Neuronal stem cell (in vitro differentiated cells): ENCODE results near the gene GRIK4.
A peak's percentile ranks its signal among the peaks of the same experiment; 100 is the strongest.

Source experiments
- DNase-seq: peaks from one replicate; pipeline ENCODE4 v3.0.0-alpha.2; 2013; ENCODE audit warnings: low spot score
- H2AFZ ChIP-seq: one replicate; pipeline ENCODE4 v1.6.1; 2013; ENCODE audit warnings: mild to moderate bottlenecking, low read length, inconsistent platforms
- H2AK5ac ChIP-seq: 2 replicates; pipeline ENCODE4 v1.6.1; 2013; ENCODE audit warnings: low read depth, mild to moderate bottlenecking, inconsistent platforms, low read length, moderate library complexity, mixed read lengths
- H2BK120ac ChIP-seq: 2 replicates; pipeline ENCODE4 v1.6.1; 2013; ENCODE audit warnings: low read depth, mild to moderate bottlenecking, inconsistent platforms, low read length, moderate library complexity, mixed read lengths
- H2BK12ac ChIP-seq: one replicate; pipeline ENCODE4 v1.6.1; 2013; ENCODE audit warnings: low read length, inconsistent platforms
- H2BK15ac ChIP-seq: 2 replicates; pipeline ENCODE4 v1.6.1; 2013; ENCODE audit warnings: mild to moderate bottlenecking, low read length, inconsistent platforms, mixed read lengths
- H2BK5ac ChIP-seq: one replicate; pipeline ENCODE4 v1.6.1; 2013; ENCODE audit warnings: inconsistent platforms, mild to moderate bottlenecking, low read length, moderate library complexity
- H3K14ac ChIP-seq: one replicate; pipeline ENCODE4 v1.6.1; 2013; ENCODE audit warnings: low read length, inconsistent platforms
- H3K18ac ChIP-seq: 2 replicates; pipeline ENCODE4 v1.6.1; 2013; ENCODE audit warnings: low read length, inconsistent platforms
- H3K23ac ChIP-seq: 2 replicates; pipeline ENCODE4 v1.6.1; 2013; ENCODE audit warnings: low read depth, mild to moderate bottlenecking, mixed read lengths, low read length, inconsistent platforms; ENCODE audit not compliant: poor library complexity
- H3K27ac ChIP-seq: replicated peaks from 3 replicates; pipeline ENCODE4 v1.5.1; 2013; ENCODE audit warnings: low read length, inconsistent platforms
- H3K27me3 ChIP-seq, 3 experiments: 2 replicates each; pipeline ENCODE4 v1.6.1; 2013; ENCODE audit warnings: low read length in 3 of 3, mild to moderate bottlenecking in 2 of 3, inconsistent platforms in 1 of 3, low read depth in 1 of 3, mixed read lengths in 1 of 3, moderate library complexity in 1 of 3; ENCODE audit not compliant: control insufficient read depth in 3 of 3, insufficient read depth in 3 of 3
- H3K36me3 ChIP-seq, 2 donors: replicated peaks in 1 of 2; 2 replicates each; pipeline ENCODE4 v1.6.1; 2013; ENCODE audit warnings: low read length in 2 of 2; ENCODE audit not compliant: control insufficient read depth in 2 of 2, insufficient read depth in 2 of 2
- H3K4ac ChIP-seq: 2 replicates; pipeline ENCODE4 v1.6.1; 2013; ENCODE audit warnings: inconsistent platforms, mild to moderate bottlenecking, low read length, moderate library complexity
- H3K4me1 ChIP-seq, 2 donors: 1 replicate in 1 of 2; 2 replicates in 1 of 2; pipeline ENCODE4 v1.6.1; 2013; ENCODE audit warnings: low read length in 2 of 2, low read depth in 1 of 2; ENCODE audit not compliant: control insufficient read depth in 2 of 2, insufficient read depth in 1 of 2
- H3K4me2 ChIP-seq: one replicate; pipeline ENCODE4 v1.6.1; 2013; ENCODE audit warnings: mild to moderate bottlenecking, low read length, inconsistent platforms; ENCODE audit not compliant: insufficient read depth, poor library complexity, severe bottlenecking
- H3K4me3 ChIP-seq, 2 donors: 2 replicates each; pipeline ENCODE4 v1.5.1; 2013; ENCODE audit warnings: low read length in 2 of 2, mild to moderate bottlenecking in 2 of 2, inconsistent platforms in 1 of 2, moderate library complexity in 1 of 2
- H3K79me1 ChIP-seq: one replicate; pipeline ENCODE4 v1.6.1; 2013; ENCODE audit warnings: low read depth, mild to moderate bottlenecking, inconsistent platforms, low read length, moderate library complexity
- H3K9ac ChIP-seq: one replicate; pipeline ENCODE4 v1.6.1; 2013; ENCODE audit warnings: mild to moderate bottlenecking, low read depth, low read length, inconsistent platforms; ENCODE audit not compliant: poor library complexity
- H3K9me3 ChIP-seq, 2 donors: replicated peaks in 1 of 2; 2 replicates each; pipeline versions ENCODE3 to v1.6.1; 2013; ENCODE audit warnings: low read length in 2 of 2, mild to moderate bottlenecking in 2 of 2, inconsistent platforms in 1 of 2, low read depth in 1 of 2, mixed read lengths in 1 of 2, moderate library complexity in 1 of 2; ENCODE audit not compliant: control insufficient read depth in 2 of 2, insufficient read depth in 1 of 2
- H4K8ac ChIP-seq: one replicate; pipeline ENCODE4 v1.6.1; 2013; ENCODE audit warnings: low read depth, mild to moderate bottlenecking, inconsistent platforms, low read length, moderate library complexity
- H4K91ac ChIP-seq: one replicate; pipeline ENCODE4 v1.6.1; 2013; ENCODE audit warnings: low read length, low read depth, mild to moderate bottlenecking, inconsistent platforms; ENCODE audit not compliant: poor library complexity
- WGBS, 2 donors: extraction: QIAGEN DNeasy Blood & Tissue Kit; methylation state at CpG; one replicate each; pipeline ENCODE4 v1.1.7; 2013; ENCODE audit warnings: missing lambda C conversion rate in 2 of 2, mixed read lengths in 1 of 2; ENCODE audit not compliant: insufficient read length in 2 of 2, insufficient replicate concordance in 1 of 2; ENCODE audit errors: extremely low coverage in 2 of 2; 5-methylcytosine and 5-hydroxymethylcytosine counted together

The GRIK4 gene

DNA sequence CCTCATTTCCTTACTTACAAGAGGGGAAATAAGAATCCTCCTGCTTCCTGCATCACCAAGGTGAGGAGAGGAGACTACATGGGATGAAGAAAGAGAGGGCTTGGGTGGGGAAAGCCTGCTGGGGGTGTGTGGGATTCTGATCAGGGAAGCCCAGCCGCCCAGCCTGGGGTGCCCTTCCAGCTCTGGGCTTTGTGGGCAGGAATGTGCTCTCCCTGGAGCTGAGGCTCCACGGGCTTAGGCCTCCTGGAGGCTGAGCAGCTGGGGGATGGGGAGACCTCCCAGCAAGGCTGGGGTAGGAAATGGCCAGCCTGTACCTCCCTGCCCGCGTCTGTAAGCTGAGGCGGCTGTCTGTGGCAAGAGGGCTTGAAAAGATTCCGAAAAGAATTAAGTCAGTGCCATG, 206.1 kb downstream of the GRIK4 start:
- WGBS, 2 donors: no CpG with 5 or more reads among the region's 6 CpGs
- Histone ChIP-seq H3K9me3 (no peaks in the 10 kb centered on the region), H4K8ac (no peak overlapping the region)

DNA sequence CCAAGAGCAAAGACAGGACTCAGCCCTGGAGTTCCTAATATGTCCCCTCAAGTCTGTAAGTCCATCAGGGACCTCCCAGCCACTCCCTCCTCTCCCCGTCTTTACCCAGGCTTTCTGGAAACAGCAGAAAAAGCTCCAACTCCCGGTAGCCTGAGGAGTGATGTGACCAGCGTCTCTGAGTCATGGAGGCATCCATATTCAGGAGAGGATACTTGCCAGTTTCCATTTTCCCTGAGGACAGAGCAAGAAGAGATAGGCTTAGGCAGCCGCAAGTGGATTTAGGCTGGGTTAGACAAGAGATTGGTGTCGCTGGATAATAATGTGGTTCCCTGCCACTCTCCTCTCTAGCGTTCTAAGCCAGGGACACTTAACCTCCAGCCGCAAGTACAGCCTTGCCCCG, 206.6 kb downstream of the GRIK4 start:
- no peak overlapping the region for H4K91ac ChIP-seq
- H3K36me3 ChIP-seq: no peaks in the 10 kb centered on the region
- H3K4me1 ChIP-seq: peaks cover 4 to 20% of the 10 kb centered on the region in 2 donors
- H3K4ac ChIP-seq: no peak overlapping the region
- no peak overlapping the region for H2BK15ac ChIP-seq
- no peak overlapping the region for H3K9ac ChIP-seq
- no peak overlapping the region for H4K8ac ChIP-seq
- peak overlapping the region; percentile 51 for H3K18ac ChIP-seq
- no peak overlapping the region for H2BK120ac ChIP-seq
- no peak overlapping the region for H2AK5ac ChIP-seq
- H2BK5ac ChIP-seq: no peak overlapping the region
- H2BK12ac ChIP-seq: no peak overlapping the region
- DNase-seq: no peak
- no peak overlapping the region for H3K4me3 ChIP-seq
- WGBS, 2 donors: no CpG with 5 or more reads among the region's 8 CpGs
- no peak overlapping the region for H3K14ac ChIP-seq
- H3K27me3 ChIP-seq: no peaks in the 10 kb centered on the region
- no peaks in the 10 kb centered on the region for H3K9me3 ChIP-seq
- peak overlapping the region; percentile 32 for H3K23ac ChIP-seq
- H2AFZ ChIP-seq: no peak overlapping the region
- no peaks in the 10 kb centered on the region for H3K79me1 ChIP-seq
- no peak overlapping the region for H3K27ac ChIP-seq
- H3K4me2 ChIP-seq: no peak overlapping the region

More for the DNA sequence above, 206.1 kb downstream of the GRIK4 start:
- peaks cover 3 to 26% of the 10 kb centered on the region in 2 donors for H3K4me1 ChIP-seq
- H3K27me3 ChIP-seq: no peaks in the 10 kb centered on the region
- H3K9ac ChIP-seq: no peak overlapping the region
- no peak overlapping the region for H3K18ac ChIP-seq
- no peak overlapping the region for H2AFZ ChIP-seq
- H3K79me1 ChIP-seq: no peaks in the 10 kb centered on the region
- H2BK15ac ChIP-seq: no peak overlapping the region
- no peak overlapping the region for H3K23ac ChIP-seq
- no peak overlapping the region for H3K4me2 ChIP-seq
- no peak overlapping the region for H2BK120ac ChIP-seq
- no peak overlapping the region for H4K91ac ChIP-seq
- DNase-seq: no peak
- H3K36me3 ChIP-seq: no peaks in the 10 kb centered on the region
- H2BK5ac ChIP-seq: no peak overlapping the region
- no peak overlapping the region for H3K4ac ChIP-seq
- H2BK12ac ChIP-seq: no peak overlapping the region
- no peak overlapping the region for H3K27ac ChIP-seq
- H2AK5ac ChIP-seq: no peak overlapping the region
- H3K14ac ChIP-seq: no peak overlapping the region
- H3K4me3 ChIP-seq: no peak overlapping the region

DNA sequence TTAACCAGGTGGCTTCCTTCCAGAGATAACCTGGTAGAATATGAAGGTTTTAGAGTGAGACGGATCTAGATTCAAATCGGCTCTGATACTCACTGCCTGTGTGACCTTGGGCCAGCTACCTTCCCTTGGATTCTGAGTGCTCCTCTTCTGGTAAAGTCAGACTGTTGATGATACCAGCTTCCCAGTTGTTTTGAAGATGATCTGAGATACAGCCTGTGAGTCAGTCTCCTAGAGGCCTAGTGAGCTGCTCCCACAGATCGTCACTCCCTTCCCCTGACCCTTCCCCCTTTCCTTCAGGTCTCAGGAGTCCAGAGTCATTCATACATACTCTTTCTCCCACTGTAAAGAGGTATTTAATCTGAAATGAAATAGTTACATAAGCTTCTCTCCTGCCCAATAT, 207.8 kb downstream of the GRIK4 start:
- no peak overlapping the region for H3K27ac ChIP-seq
- no peak overlapping the region for H2AFZ ChIP-seq
- H3K27me3 ChIP-seq: no peaks in the 10 kb centered on the region
- no CpG with 5 or more reads among the region's 3 CpGs for WGBS, 2 donors
- H4K8ac ChIP-seq: no peak overlapping the region
- H2BK120ac ChIP-seq: no peak overlapping the region
- H4K91ac ChIP-seq: no peak overlapping the region
- H2AK5ac ChIP-seq: no peak overlapping the region
- H2BK12ac ChIP-seq: no peak overlapping the region
- no peak overlapping the region for H2BK5ac ChIP-seq
- DNase-seq: no peak
- no peak overlapping the region for H3K4me3 ChIP-seq
- H3K4ac ChIP-seq: no peak overlapping the region
- no peak overlapping the region for H3K18ac ChIP-seq
- H3K14ac ChIP-seq: no peak overlapping the region
- no peak overlapping the region for H3K4me2 ChIP-seq
- no peak overlapping the region for H2BK15ac ChIP-seq
- no peaks in the 10 kb centered on the region for H3K79me1 ChIP-seq
- H3K36me3 ChIP-seq: no peaks in the 10 kb centered on the region
- H3K9me3 ChIP-seq: no peaks in the 10 kb centered on the region
- peaks cover 6 to 8% of the 10 kb centered on the region in 2 donors for H3K4me1 ChIP-seq
- no peak overlapping the region for H3K23ac ChIP-seq
- H3K9ac ChIP-seq: no peak overlapping the region

DNA sequence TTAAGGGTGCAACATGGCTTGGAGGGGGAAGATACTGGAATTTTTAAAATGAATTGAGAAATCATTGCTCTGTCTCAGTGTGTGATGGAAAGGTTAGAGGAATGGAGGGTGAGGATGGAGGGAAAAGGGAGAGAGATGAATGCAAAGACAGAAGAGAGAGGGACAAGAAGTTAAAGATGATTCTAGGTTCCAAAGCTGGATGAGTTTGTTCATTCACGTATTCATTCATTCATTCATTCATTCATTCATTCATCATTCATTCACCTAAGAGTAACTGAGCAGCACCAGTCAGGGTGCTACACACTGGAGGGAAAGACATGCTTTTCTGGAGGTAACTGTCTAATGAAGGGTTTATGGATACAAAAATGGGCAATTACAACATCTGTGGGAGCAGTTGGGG, 209.2 kb downstream of the GRIK4 start:
- Histone ChIP-seq H3K79me1 (no peaks in the 10 kb centered on the region), H3K27me3 (no peaks in the 10 kb centered on the region), H3K27ac (no peak overlapping the region), H3K36me3 (no peaks in the 10 kb centered on the region), H3K4ac (no peak overlapping the region), H2BK12ac (no peak overlapping the region), H3K9me3 (peaks cover 0 to 2% of the 10 kb centered on the region in 2 donors), H3K14ac (no peak overlapping the region), H3K4me1 (peaks cover 5 to 6% of the 10 kb centered on the region in 2 donors), H3K18ac (no peak overlapping the region), H2BK15ac (no peak overlapping the region), H3K4me3 (no peak overlapping the region), H3K23ac (no peak overlapping the region), H4K91ac (no peak overlapping the region), H3K4me2 (no peak overlapping the region), H2BK120ac (no peak overlapping the region), H2BK5ac (no peak overlapping the region), H2AK5ac (no peak overlapping the region), H2AFZ (no peak overlapping the region), H4K8ac (no peak overlapping the region), H3K9ac (no peak overlapping the region)
- no CpG with 5 or more reads among the region's 1 CpG for WGBS, 2 donors
- DNase-seq: no peak
